HL-60 (cell line): ENCODE measurements around the gene DENND1B.

Experiments used
- DNase-seq, 2 experiments: peaks; one replicate each; pipeline ENCODE4 v3.0.0-alpha.2; 2010 to 2020; ENCODE audit warnings: low read depth in 1 of 2, low spot score in 1 of 2
- H3K27ac ChIP-seq: fragments of 250-450 bp; sonication (Bioruptor Pico); replicated peaks from 2 replicates; pipeline ENCODE4 v1.5.1; 2020; ENCODE audit warnings: mild to moderate bottlenecking, moderate library complexity
- H3K27me3 ChIP-seq: fragments of 250-450 bp; sonication (Bioruptor Pico); 2 replicates; pipeline ENCODE4 v1.5.1; 2021; ENCODE audit warnings: mild to moderate bottlenecking, moderate library complexity; ENCODE audit not compliant: insufficient read depth, poor library complexity, severe bottlenecking
- H3K4me3 ChIP-seq: replicated peaks from 2 replicates; pipeline ENCODE4 v1.5.1; 2011; ENCODE audit warnings: mild to moderate bottlenecking, control low read depth, low read length; ENCODE audit not compliant: insufficient read depth
- GABPA ChIP-seq: IDR thresholded peaks from 2 replicates; pipeline ENCODE4 v1.6.1; 2012; ENCODE audit warnings: low read depth
- POLR2AphosphoS5 ChIP-seq: IDR thresholded peaks from 2 replicates; pipeline ENCODE4 v1.6.1; 2012; ENCODE audit warnings: low read depth
- SPI1 ChIP-seq: IDR thresholded peaks from 2 replicates; pipeline ENCODE4 v1.6.1; 2012; ENCODE audit warnings: low read depth, mild to moderate bottlenecking, borderline replicate concordance
- long read RNA-seq: library from polyadenylated mRNA; unstranded; transcript quantifications from one replicate; pipeline ENCODE4 v2.0.0, GENCODE V29; 2020
- TF ChIP-seq, protein P1 (sequence below): IDR thresholded peaks from one replicate; pipeline ENCODE4 v1.5.1; 2011; ENCODE audit warnings: low read length, control low read depth, inconsistent platforms; ENCODE audit not compliant: insufficient read depth
- TF ChIP-seq, protein P2 (sequence below): IDR thresholded peaks from 2 replicates; pipeline ENCODE4 v1.6.1; 2012; ENCODE audit warnings: low read depth; ENCODE audit not compliant: insufficient replicate concordance

The DENND1B gene, protein sequence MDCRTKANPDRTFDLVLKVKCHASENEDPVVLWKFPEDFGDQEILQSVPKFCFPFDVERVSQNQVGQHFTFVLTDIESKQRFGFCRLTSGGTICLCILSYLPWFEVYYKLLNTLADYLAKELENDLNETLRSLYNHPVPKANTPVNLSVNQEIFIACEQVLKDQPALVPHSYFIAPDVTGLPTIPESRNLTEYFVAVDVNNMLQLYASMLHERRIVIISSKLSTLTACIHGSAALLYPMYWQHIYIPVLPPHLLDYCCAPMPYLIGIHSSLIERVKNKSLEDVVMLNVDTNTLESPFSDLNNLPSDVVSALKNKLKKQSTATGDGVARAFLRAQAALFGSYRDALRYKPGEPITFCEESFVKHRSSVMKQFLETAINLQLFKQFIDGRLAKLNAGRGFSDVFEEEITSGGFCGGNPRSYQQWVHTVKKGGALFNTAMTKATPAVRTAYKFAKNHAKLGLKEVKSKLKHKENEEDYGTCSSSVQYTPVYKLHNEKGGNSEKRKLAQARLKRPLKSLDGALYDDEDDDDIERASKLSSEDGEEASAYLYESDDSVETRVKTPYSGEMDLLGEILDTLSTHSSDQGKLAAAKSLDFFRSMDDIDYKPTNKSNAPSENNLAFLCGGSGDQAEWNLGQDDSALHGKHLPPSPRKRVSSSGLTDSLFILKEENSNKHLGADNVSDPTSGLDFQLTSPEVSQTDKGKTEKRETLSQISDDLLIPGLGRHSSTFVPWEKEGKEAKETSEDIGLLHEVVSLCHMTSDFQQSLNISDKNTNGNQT
- long read RNA-seq, full-length matches to known transcripts = 10 of 41 reads
- long read RNA-seq, partial matches to known transcripts = 3 of 41 reads
- long read RNA-seq, other reads (novel, unspliced or antisense) = 28 of 41 reads

DNA sequence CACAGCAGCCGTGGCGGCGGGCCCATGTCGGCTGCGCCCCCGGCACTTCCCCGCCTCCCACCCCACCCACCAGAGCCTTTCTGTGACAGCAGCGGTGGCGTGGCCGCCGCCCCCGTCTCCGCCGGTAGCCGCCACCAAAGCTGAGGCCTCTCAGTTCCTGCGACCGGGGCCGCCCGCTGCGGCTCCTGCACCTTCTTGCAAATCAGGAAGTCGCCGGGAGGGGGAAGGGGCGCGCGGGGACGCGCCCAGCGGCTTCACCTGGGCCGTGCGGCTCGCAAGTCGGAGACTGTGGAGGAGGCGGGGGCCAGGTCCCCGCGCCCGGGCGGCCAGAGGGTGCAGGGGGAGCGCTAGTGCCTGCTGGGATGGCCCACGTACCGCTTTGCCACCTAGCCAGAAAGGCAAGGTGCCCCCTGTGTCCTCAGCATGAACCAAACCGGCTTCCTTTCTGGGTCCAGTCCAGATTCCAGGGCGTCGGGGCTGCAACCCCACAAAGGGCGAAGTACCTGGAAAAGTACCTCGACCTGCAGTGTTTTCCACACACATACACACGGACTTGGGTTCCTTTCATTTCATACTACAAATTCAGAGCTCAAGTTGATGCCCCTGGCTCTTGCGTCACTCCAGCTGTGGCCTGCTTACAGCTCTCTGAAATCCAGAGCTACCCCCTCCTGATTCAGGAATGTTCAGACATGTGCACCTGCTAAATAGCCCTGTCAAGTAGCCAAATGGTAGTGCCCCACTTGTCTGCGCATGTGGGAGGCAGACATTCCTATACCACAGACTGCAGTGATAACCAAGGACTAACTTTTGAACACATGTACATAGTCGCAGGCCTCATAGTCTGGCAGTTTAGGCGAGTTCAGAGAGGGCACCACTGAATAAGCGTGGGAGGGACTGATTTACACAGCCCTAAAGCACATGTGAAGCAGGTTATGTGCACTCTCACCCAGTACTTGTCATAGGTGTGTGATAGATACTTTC lies at the start of gene DENND1B:
Gene DENND1B (minus strand): TSS at position 199 of the 981 bp plus-strand sequence. CDS start 325 bp downstream, outside the sequence.
- no peak for TF ChIP-seq GABPA
- TF ChIP-seq, protein P1, sequence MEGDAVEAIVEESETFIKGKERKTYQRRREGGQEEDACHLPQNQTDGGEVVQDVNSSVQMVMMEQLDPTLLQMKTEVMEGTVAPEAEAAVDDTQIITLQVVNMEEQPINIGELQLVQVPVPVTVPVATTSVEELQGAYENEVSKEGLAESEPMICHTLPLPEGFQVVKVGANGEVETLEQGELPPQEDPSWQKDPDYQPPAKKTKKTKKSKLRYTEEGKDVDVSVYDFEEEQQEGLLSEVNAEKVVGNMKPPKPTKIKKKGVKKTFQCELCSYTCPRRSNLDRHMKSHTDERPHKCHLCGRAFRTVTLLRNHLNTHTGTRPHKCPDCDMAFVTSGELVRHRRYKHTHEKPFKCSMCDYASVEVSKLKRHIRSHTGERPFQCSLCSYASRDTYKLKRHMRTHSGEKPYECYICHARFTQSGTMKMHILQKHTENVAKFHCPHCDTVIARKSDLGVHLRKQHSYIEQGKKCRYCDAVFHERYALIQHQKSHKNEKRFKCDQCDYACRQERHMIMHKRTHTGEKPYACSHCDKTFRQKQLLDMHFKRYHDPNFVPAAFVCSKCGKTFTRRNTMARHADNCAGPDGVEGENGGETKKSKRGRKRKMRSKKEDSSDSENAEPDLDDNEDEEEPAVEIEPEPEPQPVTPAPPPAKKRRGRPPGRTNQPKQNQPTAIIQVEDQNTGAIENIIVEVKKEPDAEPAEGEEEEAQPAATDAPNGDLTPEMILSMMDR = no peak
- TF ChIP-seq, protein P2, sequence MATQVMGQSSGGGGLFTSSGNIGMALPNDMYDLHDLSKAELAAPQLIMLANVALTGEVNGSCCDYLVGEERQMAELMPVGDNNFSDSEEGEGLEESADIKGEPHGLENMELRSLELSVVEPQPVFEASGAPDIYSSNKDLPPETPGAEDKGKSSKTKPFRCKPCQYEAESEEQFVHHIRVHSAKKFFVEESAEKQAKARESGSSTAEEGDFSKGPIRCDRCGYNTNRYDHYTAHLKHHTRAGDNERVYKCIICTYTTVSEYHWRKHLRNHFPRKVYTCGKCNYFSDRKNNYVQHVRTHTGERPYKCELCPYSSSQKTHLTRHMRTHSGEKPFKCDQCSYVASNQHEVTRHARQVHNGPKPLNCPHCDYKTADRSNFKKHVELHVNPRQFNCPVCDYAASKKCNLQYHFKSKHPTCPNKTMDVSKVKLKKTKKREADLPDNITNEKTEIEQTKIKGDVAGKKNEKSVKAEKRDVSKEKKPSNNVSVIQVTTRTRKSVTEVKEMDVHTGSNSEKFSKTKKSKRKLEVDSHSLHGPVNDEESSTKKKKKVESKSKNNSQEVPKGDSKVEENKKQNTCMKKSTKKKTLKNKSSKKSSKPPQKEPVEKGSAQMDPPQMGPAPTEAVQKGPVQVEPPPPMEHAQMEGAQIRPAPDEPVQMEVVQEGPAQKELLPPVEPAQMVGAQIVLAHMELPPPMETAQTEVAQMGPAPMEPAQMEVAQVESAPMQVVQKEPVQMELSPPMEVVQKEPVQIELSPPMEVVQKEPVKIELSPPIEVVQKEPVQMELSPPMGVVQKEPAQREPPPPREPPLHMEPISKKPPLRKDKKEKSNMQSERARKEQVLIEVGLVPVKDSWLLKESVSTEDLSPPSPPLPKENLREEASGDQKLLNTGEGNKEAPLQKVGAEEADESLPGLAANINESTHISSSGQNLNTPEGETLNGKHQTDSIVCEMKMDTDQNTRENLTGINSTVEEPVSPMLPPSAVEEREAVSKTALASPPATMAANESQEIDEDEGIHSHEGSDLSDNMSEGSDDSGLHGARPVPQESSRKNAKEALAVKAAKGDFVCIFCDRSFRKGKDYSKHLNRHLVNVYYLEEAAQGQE = peak; percentile 29
- peak; percentile 84 for TF ChIP-seq SPI1
- TF ChIP-seq POLR2AphosphoS5 = peak; percentile 40; the same call in 1 of the 2 replicates
- DNase-seq = peak; percentile 56 to 91

DNA sequence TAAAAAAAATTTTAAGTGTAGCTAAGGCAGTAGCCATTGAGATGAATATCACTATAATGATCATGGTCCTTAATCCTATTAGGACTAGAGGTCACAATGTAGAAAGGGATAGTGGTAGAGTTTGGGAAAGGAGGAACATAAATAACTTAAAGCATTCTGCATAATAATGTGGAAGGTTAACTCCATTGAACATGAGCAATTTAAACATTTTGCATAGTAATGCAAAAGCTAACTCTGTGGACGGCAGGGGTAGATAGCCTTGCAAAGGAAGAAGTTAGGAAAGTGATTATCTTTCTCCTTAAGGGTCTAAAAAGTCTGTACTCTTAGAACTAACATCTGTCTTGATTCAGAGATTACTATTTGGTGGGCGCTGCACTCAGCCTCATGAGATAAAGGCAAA lies 39.0 kb upstream of the DENND1B start:
- Histone ChIP-seq H3K4me3 (no peak overlapping the region), H3K27me3 (no peaks in the 10 kb centered on the region), H3K27ac (no peak overlapping the region)
- TF ChIP-seq, protein P2 = no peak
- TF ChIP-seq, protein P1 = no peak
- TF ChIP-seq SPI1 (no peak), POLR2AphosphoS5 (no peak), GABPA (no peak)
- no peak for DNase-seq

More for the DNA sequence above, at the start of gene DENND1B:
- Histone ChIP-seq H3K27me3 (no peaks in the 10 kb centered on the region), H3K27ac (peak within 1 kb of the TSS; percentile 79), H3K4me3 (peak within 1 kb of the TSS; percentile 66)

DNA sequence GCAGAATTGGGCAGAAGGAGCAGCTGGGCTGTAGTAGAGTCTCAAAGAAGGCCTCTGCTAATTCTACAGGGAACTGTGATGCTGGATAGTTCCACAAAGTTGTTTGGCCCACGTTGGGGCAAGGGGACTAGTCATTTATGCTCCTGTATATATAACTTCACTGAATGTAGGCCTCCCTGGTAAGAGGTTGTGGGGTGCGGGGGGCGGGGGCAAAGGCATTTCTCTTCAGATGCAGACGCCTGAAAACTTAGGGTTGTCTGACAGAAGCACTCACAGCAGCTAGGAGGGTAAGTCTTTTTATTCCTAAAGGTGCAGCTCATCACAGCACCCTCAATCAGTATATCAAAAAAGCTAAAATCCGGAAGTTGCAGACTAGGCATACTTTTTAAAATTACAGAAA lies 38.5 kb upstream of the DENND1B start:
- no peak for DNase-seq
- Histone ChIP-seq H3K27me3 (no peaks in the 10 kb centered on the region), H3K27ac (no peak overlapping the region), H3K4me3 (no peak overlapping the region)
- TF ChIP-seq, protein P1 = no peak
- TF ChIP-seq GABPA (no peak), SPI1 (no peak), POLR2AphosphoS5 (no peak)
- TF ChIP-seq, protein P2 = no peak
